ENCODE data around the gene BDH1.

DNA sequence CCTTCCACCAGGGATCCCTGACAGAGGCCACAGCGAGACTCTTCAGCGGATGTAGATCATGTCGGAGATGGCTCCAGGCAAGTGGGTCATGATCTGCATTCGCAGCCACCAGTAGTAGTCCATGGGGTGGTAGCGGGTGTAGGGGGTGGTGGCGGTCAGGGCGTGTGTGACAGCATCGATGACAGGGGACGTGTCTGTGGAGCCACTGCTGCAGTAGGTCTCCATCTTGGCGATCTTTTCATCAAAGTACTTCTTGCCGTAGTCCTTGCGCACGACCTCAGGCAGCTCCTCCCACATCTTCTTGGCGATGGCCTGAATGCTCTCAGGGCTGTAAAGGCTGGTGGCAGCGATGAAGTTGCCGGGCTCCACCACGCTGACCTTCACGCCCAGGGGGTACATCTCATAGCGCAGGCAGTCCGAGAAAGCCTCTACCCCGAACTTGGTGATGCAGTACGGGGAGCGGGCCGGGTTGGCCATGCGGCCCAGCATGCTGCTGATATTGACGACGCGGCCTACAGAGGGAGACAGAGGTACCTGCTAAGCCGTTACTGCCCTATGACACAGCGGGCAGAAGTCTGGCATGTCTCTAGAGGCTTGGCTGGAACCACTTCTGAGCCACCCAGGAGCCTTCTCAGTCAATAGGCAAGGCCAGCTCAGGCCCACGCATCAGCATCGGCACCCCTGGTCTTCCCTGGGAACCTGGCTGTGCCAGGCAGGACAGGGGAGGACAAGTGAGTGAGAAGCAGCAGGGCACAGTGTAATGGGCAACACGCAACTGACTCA is 43.7 kb downstream of the BDH1 start:
- TF ChIP-seq POLR2A (IDR thresholded peaks at IDR 0.05) = no peak
- TF ChIP-seq, protein P1, sequence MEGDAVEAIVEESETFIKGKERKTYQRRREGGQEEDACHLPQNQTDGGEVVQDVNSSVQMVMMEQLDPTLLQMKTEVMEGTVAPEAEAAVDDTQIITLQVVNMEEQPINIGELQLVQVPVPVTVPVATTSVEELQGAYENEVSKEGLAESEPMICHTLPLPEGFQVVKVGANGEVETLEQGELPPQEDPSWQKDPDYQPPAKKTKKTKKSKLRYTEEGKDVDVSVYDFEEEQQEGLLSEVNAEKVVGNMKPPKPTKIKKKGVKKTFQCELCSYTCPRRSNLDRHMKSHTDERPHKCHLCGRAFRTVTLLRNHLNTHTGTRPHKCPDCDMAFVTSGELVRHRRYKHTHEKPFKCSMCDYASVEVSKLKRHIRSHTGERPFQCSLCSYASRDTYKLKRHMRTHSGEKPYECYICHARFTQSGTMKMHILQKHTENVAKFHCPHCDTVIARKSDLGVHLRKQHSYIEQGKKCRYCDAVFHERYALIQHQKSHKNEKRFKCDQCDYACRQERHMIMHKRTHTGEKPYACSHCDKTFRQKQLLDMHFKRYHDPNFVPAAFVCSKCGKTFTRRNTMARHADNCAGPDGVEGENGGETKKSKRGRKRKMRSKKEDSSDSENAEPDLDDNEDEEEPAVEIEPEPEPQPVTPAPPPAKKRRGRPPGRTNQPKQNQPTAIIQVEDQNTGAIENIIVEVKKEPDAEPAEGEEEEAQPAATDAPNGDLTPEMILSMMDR (IDR thresholded peaks at IDR 0.05) = no peak
